GM19372 (cell line): Measurements from ENCODE around the gene UPK3A.

Experiments
- ATAC-seq: cut with Tn5 transposase; IDR thresholded peaks from one replicate; pipeline ENCODE4 v1.9.1; 2021; ENCODE audit warnings: mild to moderate bottlenecking, low read depth, moderate library complexity; ENCODE audit not compliant: unreplicated experiment

Gene UPK3A

GRCh38 chr22:45308391-45308956 lies 23.7 kb downstream of the UPK3A start:
- no peak for ATAC-seq

- ATAC-seq: no peak
Measured at GRCh38 chr22:45308957-45309421, 24.2 kb downstream of the UPK3A start.

- ATAC-seq: peak; percentile 83
Measured at GRCh38 chr22:45309422-45310227, 24.9 kb downstream of the UPK3A start, which contains the start of gene FAM118A. Gene FAM118A (plus strand): TSS chr22:45309934. CDS start chr22:45322380, 12,446 bp downstream.

- ATAC-seq: no peak
Measured at GRCh38 chr22:45310331-45310976, 25.7 kb downstream of the UPK3A start.

GRCh38 chr22:45310977-45311531 lies 26.3 kb downstream of the UPK3A start:
- no peak for ATAC-seq

GRCh38 chr22:45312415-45312814 lies 27.7 kb downstream of the UPK3A start:
- ATAC-seq: no peak

GRCh38 chr22:45312856-45313255 lies 28.1 kb downstream of the UPK3A start:
- no peak for ATAC-seq

- ATAC-seq: no peak
Measured at GRCh38 chr22:45314054-45314721, 29.4 kb downstream of the UPK3A start.

- no peak for ATAC-seq
Measured at GRCh38 chr22:45314786-45315185, 30.0 kb downstream of the UPK3A start.

- ATAC-seq: no peak
Measured at GRCh38 chr22:45316796-45317526, 32.2 kb downstream of the UPK3A start.

GRCh38 chr22:45317551-45318167 lies 32.9 kb downstream of the UPK3A start:
- ATAC-seq: no peak

- no peak for ATAC-seq
Measured at GRCh38 chr22:45318168-45318557, 33.4 kb downstream of the UPK3A start.

- ATAC-seq: no peak
Measured at GRCh38 chr22:45318558-45319323, 34.0 kb downstream of the UPK3A start.

GRCh38 chr22:45319324-45319685 lies 34.6 kb downstream of the UPK3A start:
- ATAC-seq: no peak

- ATAC-seq: no peak
Measured at GRCh38 chr22:45320357-45320976, 35.7 kb downstream of the UPK3A start.

- ATAC-seq: no peak
Measured at GRCh38 chr22:45321827-45322226, 37.1 kb downstream of the UPK3A start.

- no peak for ATAC-seq
Measured at GRCh38 chr22:45322873-45323525, 38.2 kb downstream of the UPK3A start.

- no peak for ATAC-seq
Measured at GRCh38 chr22:45323695-45324094, 38.9 kb downstream of the UPK3A start.
